GM12891 (cell line): ENCODE measurements around the gene INTS12.

ENCODE experiments used
- DNase-seq: peaks from one replicate; pipeline ENCODE4 v3.0.0; 2011; ENCODE audit warnings: low spot score; ENCODE audit not compliant: insufficient read length
- FAIRE-seq: peaks from 2 replicates; lab custom pipeline; 2011; peaks lifted over from hg19 to GRCh38; lab: Jason Lieb, UNC
- PAX5 ChIP-seq: IDR thresholded peaks from 2 replicates; pipeline ENCODE4 v1.6.1; 2011; ENCODE audit warnings: low read length, moderate library complexity, mild to moderate bottlenecking; ENCODE audit not compliant: insufficient read depth, severe bottlenecking
- POLR2A ChIP-seq: IDR thresholded peaks from 2 replicates; pipeline ENCODE4 v1.6.1; 2011; ENCODE audit warnings: low read depth, low read length, control low read depth
- POLR2AphosphoS5 ChIP-seq: IDR thresholded peaks from 2 replicates; pipeline ENCODE4 v1.6.1; 2011; ENCODE audit warnings: low read depth, low read length, control low read depth
- POU2F2 ChIP-seq: IDR thresholded peaks from 2 replicates; pipeline ENCODE4 v1.6.1; 2011; ENCODE audit warnings: low read depth, mild to moderate bottlenecking, control low read depth, low read length, moderate library complexity
- SPI1 ChIP-seq: IDR thresholded peaks from 2 replicates; pipeline ENCODE4 v1.6.1; 2011; ENCODE audit warnings: low read depth, low read length, control low read depth
- TAF1 ChIP-seq: IDR thresholded peaks from 2 replicates; pipeline ENCODE4 v1.6.1; 2011; ENCODE audit warnings: low read depth, low read length, control low read depth

The INTS12 gene

GRCh38 chr4:105657117-105657765 is 51.2 kb downstream of the INTS12 start:
- DNase-seq (no peak), FAIRE-seq (no peak)
- no peak for TF ChIP-seq POLR2AphosphoS5
- no peak for TF ChIP-seq SPI1
- TF ChIP-seq TAF1 = no peak
- no peak for TF ChIP-seq POLR2A
- no peak for TF ChIP-seq POU2F2
- TF ChIP-seq PAX5 = no peak

- FAIRE-seq (no peak), DNase-seq (no peak)
- TF ChIP-seq TAF1 (no peak), POLR2A (no peak), POU2F2 (no peak), SPI1 (no peak), POLR2AphosphoS5 (no peak), PAX5 (no peak)
Observed at GRCh38 chr4:105652286-105652888, 56.1 kb downstream of the INTS12 start.

- FAIRE-seq (no peak), DNase-seq (no peak)
- TF ChIP-seq PAX5 (no peak), TAF1 (no peak), SPI1 (no peak), POLR2A (no peak), POLR2AphosphoS5 (no peak), POU2F2 (no peak)
Observed at GRCh38 chr4:105651884-105652283, 56.6 kb downstream of the INTS12 start.

- DNase-seq (no peak), FAIRE-seq (no peak)
- TF ChIP-seq TAF1 (no peak), POU2F2 (no peak), PAX5 (no peak), POLR2AphosphoS5 (no peak), POLR2A (no peak), SPI1 (no peak)
Observed at GRCh38 chr4:105650190-105650589, 58.3 kb downstream of the INTS12 start.

- FAIRE-seq (no peak), DNase-seq (no peak)
- TF ChIP-seq POLR2AphosphoS5 = no peak
- TF ChIP-seq POU2F2 = no peak
- TF ChIP-seq SPI1 = no peak
- no peak for TF ChIP-seq PAX5
- TF ChIP-seq POLR2A = no peak
- TF ChIP-seq TAF1 = no peak
Observed at GRCh38 chr4:105645440-105645839, 63.0 kb downstream of the INTS12 start.

GRCh38 chr4:105644257-105644656 is 64.2 kb downstream of the INTS12 start:
- FAIRE-seq = no peak
- TF ChIP-seq POLR2A (no peak), POU2F2 (no peak), POLR2AphosphoS5 (no peak), TAF1 (no peak), PAX5 (no peak), SPI1 (no peak)
- DNase-seq = no peak

- no peak for FAIRE-seq
- no peak for DNase-seq
- TF ChIP-seq PAX5 (no peak), POLR2AphosphoS5 (no peak), POU2F2 (no peak), SPI1 (no peak), POLR2A (no peak), TAF1 (no peak)
Observed at GRCh38 chr4:105641845-105642244, 66.6 kb downstream of the INTS12 start.

- DNase-seq = peak; percentile 4
- peak; percentile 85 for FAIRE-seq
- no peak for TF ChIP-seq TAF1
- no peak for TF ChIP-seq PAX5
- TF ChIP-seq POU2F2 = peak; percentile 95
- peak; percentile 43 for TF ChIP-seq SPI1
- TF ChIP-seq POLR2AphosphoS5 = no peak
- no peak for TF ChIP-seq POLR2A
Observed at GRCh38 chr4:105637408-105638176, 70.9 kb downstream of the INTS12 start.

- TF ChIP-seq POLR2A = no peak
- TF ChIP-seq PAX5 = no peak
- no peak for TF ChIP-seq SPI1
- TF ChIP-seq POLR2AphosphoS5 = no peak
- TF ChIP-seq POU2F2 = no peak
- TF ChIP-seq TAF1 = no peak
- FAIRE-seq (peak; percentile 35), DNase-seq (no peak)
Observed at GRCh38 chr4:105634402-105635080, 73.9 kb downstream of the INTS12 start.

- TF ChIP-seq POLR2A (no peak), SPI1 (no peak), POU2F2 (no peak)
- no peak for DNase-seq
- FAIRE-seq = peak; percentile 48
Observed at GRCh38 chr4:105633241-105633640, 75.2 kb downstream of the INTS12 start.
